Melanocyte of skin (primary cell): Measurements from ENCODE around the gene TRPC5OS. TPM values are rescaled to one million over a fixed set of nuclear protein-coding genes. Genes with fewer than 3 reads are reported as not detected.

Experiments used
- total RNA-seq, 2 donors: library from RNA; depleted of rRNA; stranded (reverse); fragments of >200 nt; gene quantifications; 2 replicates each; pipeline ENCODE4 v1.2.3, GENCODE V29; 2012

The TRPC5OS gene
- not detected for total RNA-seq

GRCh38 chrX:111875881-111876280 lies at the start of gene TRPC5OS:
TSS of gene TRPC5OS (plus strand) at chrX:111876181. CDS start at chrX:111901850, 25,669 bp downstream.

Other genes with a start within 250 kb of the TRPC5OS start
- 10 to 100 TPM; 30.6 to 46.6 TPM for gene ALG13, start 195.0 kb upstream of the TRPC5OS start, total RNA-seq
- gene TRPC5, start 206.6 kb downstream of the TRPC5OS start, total RNA-seq = not detected
- gene RTL4, start 206.8 kb downstream of the TRPC5OS start, total RNA-seq = not detected